B cell (primary cell): ENCODE data around the gene NUP210. TPM values are rescaled to one million over a fixed set of nuclear protein-coding genes. Genes with fewer than 3 reads are reported as not detected.
A peak's percentile ranks its signal among the peaks of the same experiment; 100 is the strongest.

Source experiments
- ATAC-seq: fragments of 200-7000 bp; cut with Tn5 transposase; one replicate; pipeline ENCODE4 v1.10.0; 2021; ENCODE audit warnings: low read depth, mild to moderate bottlenecking, moderate number of reproducible peaks, moderate library complexity
- CTCF ChIA-PET: fragments of 350-600 bp; sonication (Branson Sonifier 250); formaldehyde crosslinking; loops from one replicate; lab custom pipeline; 2021; ENCODE audit warnings: antibody characterized with exemption, inconsistent platforms; lab: Charles Lee
- POLR2A ChIA-PET: fragments of 350-600 bp; sonication (Branson Sonifier 250); formaldehyde crosslinking; loops from one replicate; lab custom pipeline; 2021; ENCODE audit warnings: antibody characterized with exemption; lab: Charles Lee
- DNase-seq: peaks from one replicate; pipeline ENCODE4 v3.0.0; 2013
- H2AFZ ChIP-seq: 2 replicates; pipeline ENCODE4 v1.6.1; 2012; ENCODE audit warnings: mild to moderate bottlenecking, low read depth, low read length; ENCODE audit not compliant: insufficient read depth, poor library complexity, severe bottlenecking
- H3K27ac ChIP-seq, 2 donors: 1 replicate in 1 of 2; 2 replicates in 1 of 2; pipeline ENCODE4 v1.5.1; 2012 to 2013; ENCODE audit warnings: low read length in 2 of 2, mild to moderate bottlenecking in 2 of 2, moderate library complexity in 1 of 2
- H3K27me3 ChIP-seq, 4 experiments: fragments of 200-600 bp in 1 of 4; sonication (generic) in 1 of 4; replicated peaks in 1 of 4; 1 replicate in 2 of 4; 2 replicates in 2 of 4; pipeline versions ENCODE4 v1.6.1 to v1.7.0; 2013 to 2016; ENCODE audit warnings: low read length in 3 of 4, mild to moderate bottlenecking in 2 of 4, mixed read lengths in 1 of 4, moderate library complexity in 1 of 4; ENCODE audit not compliant: insufficient read depth in 4 of 4, control insufficient read depth in 3 of 4; ENCODE audit errors: control extremely low read depth in 1 of 4
- H3K36me3 ChIP-seq, 2 experiments: replicated peaks in 1 of 2; 1 replicate in 1 of 2; 2 replicates in 1 of 2; pipeline versions ENCODE4 v1.6.1 to v1.7.1; 2013; ENCODE audit warnings: low read length in 1 of 2; ENCODE audit not compliant: insufficient read depth in 2 of 2, control insufficient read depth in 1 of 2; ENCODE audit errors: control extremely low read depth in 1 of 2, extremely low read depth in 1 of 2
- H3K4me1 ChIP-seq, 2 donors: fragments of 200-600 bp in 1 of 2; sonication (generic) in 1 of 2; 1 replicate in 1 of 2; 2 replicates in 1 of 2; pipeline versions ENCODE4 v1.5.1 to v1.6.1; 2013 to 2017; ENCODE audit warnings: low read length in 2 of 2; ENCODE audit not compliant: control insufficient read depth in 2 of 2, insufficient read depth in 2 of 2
- H3K4me2 ChIP-seq: replicated peaks from 2 replicates; pipeline ENCODE3; 2012; ENCODE audit warnings: mild to moderate bottlenecking, low read depth, low read length; ENCODE audit not compliant: poor library complexity, severe bottlenecking
- H3K4me3 ChIP-seq, 5 experiments: fragments of 200-600 bp in 1 of 5; sonication (generic) in 1 of 5; 1 replicate in 3 of 5; 2 replicates in 2 of 5; pipeline versions ENCODE4 v1.5.1 to v1.7.0; 2011 to 2016; ENCODE audit warnings: low read length in 4 of 5, mild to moderate bottlenecking in 4 of 5, low read depth in 2 of 5, control low read depth in 1 of 5, moderate library complexity in 1 of 5; ENCODE audit not compliant: insufficient read depth in 1 of 5; ENCODE audit errors: control extremely low read depth in 1 of 5, extremely low read depth in 1 of 5
- H3K79me2 ChIP-seq: fragments of 200-600 bp; sonication (generic); one replicate; pipeline ENCODE4 v1.6.0; 2016; ENCODE audit warnings: low read length; ENCODE audit not compliant: control insufficient read depth, insufficient read depth
- H3K9ac ChIP-seq: fragments of 200-600 bp; sonication (generic); 2 replicates; pipeline ENCODE4 v1.6.1; 2017; ENCODE audit warnings: mild to moderate bottlenecking, low read length, moderate library complexity
- H3K9me3 ChIP-seq, 3 donors: one replicate each; pipeline versions ENCODE4 v1.6.1 to v1.7.1; 2013; ENCODE audit warnings: low read length in 2 of 3; ENCODE audit not compliant: control insufficient read depth in 2 of 3, insufficient read depth in 1 of 3; ENCODE audit errors: control extremely low read depth in 1 of 3
- H4K20me1 ChIP-seq: 2 replicates; pipeline ENCODE4 v1.6.0; 2012; ENCODE audit warnings: mild to moderate bottlenecking, low read length; ENCODE audit not compliant: insufficient read depth, control insufficient read depth, poor library complexity, severe bottlenecking
- H3K27ac Mint-ChIP-seq: one replicate; pipeline ENCODE4 v1.8.0; 2021; ENCODE audit warnings: mixed read lengths
- H3K27me3 Mint-ChIP-seq: one replicate; pipeline ENCODE4 v1.8.0; 2021; ENCODE audit warnings: mixed read lengths
- H3K4me1 Mint-ChIP-seq: one replicate; pipeline ENCODE4 v1.8.0; 2021; ENCODE audit warnings: mixed read lengths
- H3K4me3 Mint-ChIP-seq: one replicate; pipeline ENCODE4 v1.8.0; 2021; ENCODE audit warnings: mixed read lengths
- H3K9me3 Mint-ChIP-seq: one replicate; pipeline ENCODE4 v1.8.0; 2022; ENCODE audit warnings: mixed read lengths; ENCODE audit not compliant: insufficient read depth
- CTCF ChIP-seq: fragments of 200-600 bp; IDR thresholded peaks from one replicate; pipeline ENCODE4 v1.8.0; 2022; ENCODE audit warnings: antibody characterized with exemption, mild to moderate bottlenecking
- EZH2 ChIP-seq: IDR thresholded peaks from 2 replicates; pipeline ENCODE4 v1.6.1; 2012; ENCODE audit warnings: borderline replicate concordance, low read depth, mild to moderate bottlenecking, moderate library complexity, low read length; ENCODE audit not compliant: insufficient read depth, poor library complexity, severe bottlenecking
- WGBS: methylation state at CpG from one replicate; pipeline ENCODE4 v1.1.5; 2013; ENCODE audit warnings: missing lambda C conversion rate; ENCODE audit not compliant: insufficient coverage; 5-methylcytosine and 5-hydroxymethylcytosine counted together
- intact Hi-C: fragments of 100-400 bp; cut with micrococcal nuclease; formaldehyde crosslinking; loops from one replicate; pipeline ENCODE4 v1.10.0; 2022
- polyA plus RNA-seq: library from polyadenylated mRNA; depleted of rRNA; stranded (reverse); fragments of >200 nt; gene quantifications from 2 replicates; pipeline ENCODE4 v1.2.3, GENCODE V29; 2012
- total RNA-seq, 2 donors: library from RNA; stranded (reverse); fragments of 120-200 nt in 1 of 2; gene quantifications; 1 replicate in 1 of 2; 2 replicates in 1 of 2; pipeline versions ENCODE4 v1.2.3 to v1.2.4, GENCODE V29; 2013 to 2022

Gene NUP210
- total and polyA plus RNA-seq, 2 donors (not counting 1 experiment from before 2014, with no cell fraction given), result 114 to 159 TPM

- peak overlapping the region; percentile 87 for H3K27ac Mint-ChIP-seq
- WGBS, result 0% methylated on average over 7 of the region's 8 CpGs
- no peaks in the 10 kb centered on the region for H3K27me3 Mint-ChIP-seq
- no peaks in the 10 kb centered on the region for H3K9me3 ChIP-seq
- H3K9me3 Mint-ChIP-seq, result no peaks in the 10 kb centered on the region
- intact Hi-C loops, result loop anchor here (1.0 to 5.0 kb wide), 8 partner anchors 82 to 335 kb away; partner anchors contain the start of genes HDAC11 and IQSEC1
- H3K79me2 ChIP-seq, result peaks cover under 1% of the 10 kb centered on the region
- H3K4me1 Mint-ChIP-seq, result peaks cover 40% of the 10 kb centered on the region
- CTCF ChIA-PET, result interaction anchor here (0.6 to 6.7 kb wide), 13 partner anchors 13 to 377 kb away, joined by 3 to 45 read pairs (median 3); no protein-coding TSS in a partner anchor
- peak overlapping the region; percentile 61 for H3K4me2 ChIP-seq
- peak overlapping the region; percentile 46 to 64 for H3K27ac ChIP-seq
- H3K36me3 ChIP-seq, result peaks cover 0 to 81% of the 10 kb centered on the region in 2 experiments
- H3K4me1 ChIP-seq, result peaks cover 27 to 41% of the 10 kb centered on the region in 2 donors
- no peak overlapping the region for H3K4me3 ChIP-seq
- no peaks in the 10 kb centered on the region for H3K27me3 ChIP-seq
- DNase-seq, result peak; percentile 87
- H4K20me1 ChIP-seq, result peaks cover 51% of the 10 kb centered on the region
- TF ChIP-seq EZH2, result no peak
- no peak for TF ChIP-seq CTCF
- peak overlapping the region; percentile 5 for H3K9ac ChIP-seq
- POLR2A ChIA-PET, result interaction anchor here (1.2 to 2.5 kb wide), 9 partner anchors 17 to 248 kb away, joined by 3 to 9 read pairs (median 6); partner anchors contain the start of gene NUP210
- H2AFZ ChIP-seq, result no peak overlapping the region
- peak overlapping the region; percentile 62 for H3K4me3 Mint-ChIP-seq
- peak; percentile 89 for ATAC-seq
These were observed 88.0 kb downstream of the NUP210 start for GRCh38 chr3:13332158-13332557.

GRCh38 chr3:13329746-13330145 lies 90.4 kb downstream of the NUP210 start:
- WGBS, result 95% methylated on average over 5 of the region's 5 CpGs
- no peak overlapping the region for H3K9ac ChIP-seq
- POLR2A ChIA-PET, result no interaction called here
- Mint-ChIP-seq H3K4me1 (peaks cover 42% of the 10 kb centered on the region), H3K27me3 (no peaks in the 10 kb centered on the region), H3K27ac (no peak overlapping the region), H3K4me3 (no peak overlapping the region), H3K9me3 (no peaks in the 10 kb centered on the region)
- H3K27ac ChIP-seq, result no peak overlapping the region
- H4K20me1 ChIP-seq, result peaks cover 56% of the 10 kb centered on the region
- H3K4me1 ChIP-seq, result peaks cover 27 to 49% of the 10 kb centered on the region in 2 donors
- no peak for DNase-seq
- H2AFZ ChIP-seq, result no peak overlapping the region
- intact Hi-C loops, result loop anchor here (5.0 kb wide), 2 partner anchors 257 to 332 kb away; partner anchors contain the start of gene IQSEC1
- peaks cover 0 to 80% of the 10 kb centered on the region in 2 experiments for H3K36me3 ChIP-seq
- TF ChIP-seq CTCF (no peak), EZH2 (no peak)
- H3K79me2 ChIP-seq, result peaks cover 10% of the 10 kb centered on the region
- no peaks in the 10 kb centered on the region for H3K27me3 ChIP-seq
- CTCF ChIA-PET, result interaction anchor here (6.7 kb wide), 1 partner anchor 123 kb away, joined by 45 read pairs; no protein-coding TSS in a partner anchor
- no peak overlapping the region for H3K4me2 ChIP-seq
- no peak overlapping the region for H3K4me3 ChIP-seq
- ATAC-seq, result no peak
- no peaks in the 10 kb centered on the region for H3K9me3 ChIP-seq
